A549 (cell line): ENCODE measurements around the gene TDRD9. TPM values are rescaled to one million over a fixed set of nuclear protein-coding genes. Genes with fewer than 3 reads are reported as not detected.
A peak's percentile ranks its signal among the peaks of the same experiment; 100 is the strongest.

Experiments
- ATAC-seq, 2 experiments: fragments of 200-7000 bp in 1 of 2; fragments of >200 bp in 1 of 2; cut with Nextera tagmentation in 1 of 2; cut with Tn5 transposase in 1 of 2; 3 replicates each; pipeline versions ENCODE4 v1.8.0 to v1.9.1; 2018 to 2020; ENCODE audit warnings: mild to moderate bottlenecking in 1 of 2, moderate library complexity in 1 of 2
- CTCF ChIA-PET: fragments of 300-600 bp; sonication (Branson Sonifier 250); formaldehyde crosslinking; extraction: SDS; loops from one replicate; lab custom pipeline; 2021; ENCODE audit warnings: antibody characterized with exemption, inconsistent platforms; lab: Yijun Ruan, JAX
- POLR2A ChIA-PET: fragments of 350-600 bp; formaldehyde crosslinking; extraction: SDS; loops from one replicate; lab custom pipeline; 2021; ENCODE audit warnings: antibody characterized with exemption, inconsistent platforms; lab: Yijun Ruan, JAX
- DNase-seq, 2 experiments: peaks; one replicate each; pipeline versions ENCODE4 v3.0.0 to v3.0.0-alpha.2; 2011 to 2016; ENCODE audit warnings: low read depth in 1 of 2, low spot score in 1 of 2
- FAIRE-seq: peaks from 2 replicates; lab custom pipeline; 2011; peaks lifted over from hg19 to GRCh38; lab: Jason Lieb, UNC
- H3K27ac ChIP-seq, 2 experiments: fragments of >200 bp; sonication (Bioruptor Twin); formaldehyde crosslinking; 3 replicates each; pipeline ENCODE4 v1.5.1; 2016 to 2017
- H3K4me1 ChIP-seq: fragments of >200 bp; sonication (Bioruptor Twin); formaldehyde crosslinking; 3 replicates; pipeline ENCODE4 v1.6.1; 2016
- H3K4me2 ChIP-seq: fragments of >200 bp; sonication (Bioruptor Twin); formaldehyde crosslinking; 3 replicates; pipeline ENCODE4 v1.6.1; 2016
- H3K4me3 ChIP-seq: fragments of >200 bp; sonication (Bioruptor Twin); formaldehyde crosslinking; 3 replicates; pipeline ENCODE4 v1.5.1; 2016
- H3K9me3 ChIP-seq: fragments of >200 bp; sonication (Bioruptor Twin); formaldehyde crosslinking; 3 replicates; pipeline ENCODE4 v1.6.1; 2016
- BHLHE40 ChIP-seq: IDR thresholded peaks from 2 replicates; pipeline ENCODE4 v1.6.1; 2012; ENCODE audit warnings: low read depth, low read length, inconsistent platforms
- CBX8 ChIP-seq: fragments of 200-600 bp; sonication (generic); IDR thresholded peaks from 2 replicates; pipeline ENCODE4 v1.6.1; 2016
- CHD2 ChIP-seq: fragments of 150-350 bp; IDR thresholded peaks from 2 replicates; pipeline ENCODE4 v1.6.1; 2014; ENCODE audit warnings: low read length; ENCODE audit not compliant: partially characterized antibody
- CTCF ChIP-seq: fragments of >200 bp; sonication (Bioruptor Twin); formaldehyde crosslinking; IDR thresholded peaks from 3 replicates; pipeline ENCODE4 v1.5.1; 2016
- HDAC2 ChIP-seq: fragments of 200-600 bp; sonication (generic); IDR thresholded peaks from 2 replicates; pipeline ENCODE4 v1.6.1; 2016
- HMGXB4 ChIP-seq: fragments of 250-450 bp; sonication (Bioruptor Pico); IDR thresholded peaks from 2 replicates; pipeline ENCODE4 v1.5.0; 2021; ENCODE audit warnings: mild to moderate bottlenecking, moderate library complexity, borderline replicate concordance
- HOXA7 ChIP-seq: fragments of 250-450 bp; sonication (Bioruptor Pico); IDR thresholded peaks from 2 replicates; pipeline ENCODE4 v1.5.0; 2020; ENCODE audit warnings: mild to moderate bottlenecking, moderate library complexity
- HOXB13 ChIP-seq: fragments of 250-450 bp; sonication (Bioruptor Pico); IDR thresholded peaks from 2 replicates; pipeline ENCODE4 v1.5.0; 2020; ENCODE audit warnings: low read depth, mild to moderate bottlenecking, moderate library complexity
- JUNB ChIP-seq: fragments of >200 bp; sonication (Bioruptor Twin); formaldehyde crosslinking; IDR thresholded peaks from 2 replicates; pipeline ENCODE4 v1.6.1; 2016
- KDM5A ChIP-seq: fragments of 200-600 bp; sonication (generic); IDR thresholded peaks from 2 replicates; pipeline ENCODE4 v1.6.1; 2016; ENCODE audit warnings: antibody characterized with exemption, mild to moderate bottlenecking
- MAZ ChIP-seq: fragments of 150-350 bp; IDR thresholded peaks from 2 replicates; pipeline ENCODE4 v1.6.1; 2014; ENCODE audit warnings: antibody characterized with exemption, low read depth, low read length, borderline replicate concordance
- NR3C1 ChIP-seq: fragments of >200 bp; sonication (Bioruptor Twin); formaldehyde crosslinking; IDR thresholded peaks from 3 replicates; pipeline ENCODE4 v1.6.1; 2017
- PHF8 ChIP-seq: fragments of 200-600 bp; sonication (generic); IDR thresholded peaks from 2 replicates; pipeline ENCODE4 v1.6.1; 2016; ENCODE audit warnings: low read depth, mild to moderate bottlenecking, antibody characterized with exemption, moderate library complexity, borderline replicate concordance
- RNF2 ChIP-seq: fragments of 200-600 bp; sonication (generic); IDR thresholded peaks from 2 replicates; pipeline ENCODE4 v1.6.1; 2016; ENCODE audit warnings: low read depth, mild to moderate bottlenecking, antibody characterized with exemption, moderate library complexity, borderline replicate concordance
- SMC3 ChIP-seq: fragments of >200 bp; sonication (Bioruptor Twin); formaldehyde crosslinking; IDR thresholded peaks from 3 replicates; pipeline ENCODE4 v1.6.1; 2018; ENCODE audit warnings: inconsistent platforms
- SREBF2 ChIP-seq: fragments of 450-650 bp; IDR thresholded peaks from 2 replicates; pipeline ENCODE4 v1.6.1; 2014; ENCODE audit warnings: mild to moderate bottlenecking, moderate library complexity
- TFCP2L1 ChIP-seq: fragments of 250-450 bp; sonication (Bioruptor Pico); IDR thresholded peaks from 2 replicates; pipeline ENCODE4 v1.5.0; 2021; ENCODE audit warnings: mild to moderate bottlenecking
- WGBS: methylation state at CpG from one replicate; pipeline ENCODE4 v1.1.6; 2017; ENCODE audit errors: missing lambda C conversion rate; 5-methylcytosine and 5-hydroxymethylcytosine counted together
- polyA plus RNA-seq, 4 experiments: library from polyadenylated mRNA; depleted of rRNA in 3 of 4; stranded (reverse); fragments of >200 nt; fragmentation: RNase III in 1 of 4; extraction: RNeasy Plus Mini Kit Qiagen cat#74134 plus additional on column Dnase treatment in 1 of 4; gene quantifications; 2 replicates in 3 of 4; 3 replicates in 1 of 4; pipeline ENCODE4 v1.2.3, GENCODE V29; 2011 to 2017
- TF ChIP-seq, protein P1 (sequence below): fragments of 150-350 bp; IDR thresholded peaks from 2 replicates; pipeline ENCODE4 v1.6.1; 2014; ENCODE audit warnings: low read depth, mild to moderate bottlenecking, low read length
- TF ChIP-seq, protein P2 (sequence below): fragments of 450-650 bp; IDR thresholded peaks from 2 replicates; pipeline ENCODE4 v1.6.1; 2014; ENCODE audit warnings: antibody characterized with exemption
- TF ChIP-seq, protein P3 (sequence below): IDR thresholded peaks from 2 replicates; pipeline ENCODE4 v1.6.1; 2012

TDRD9 gene
- polyA plus RNA-seq, 2 of the 4 experiments (the other 2 are of a cell fraction), result 0.04 TPM; not detected in 1

GRCh38 chr14:104026024-104026423 is 97.8 kb downstream of the TDRD9 start:
- TF ChIP-seq RNF2 (no peak), NR3C1 (no peak), CHD2 (no peak), HOXB13 (CRISPR knock-in tag) (no peak), MAZ (no peak), JUNB (no peak), HMGXB4 (CRISPR knock-in tag) (no peak)
- TF ChIP-seq, protein P1, sequence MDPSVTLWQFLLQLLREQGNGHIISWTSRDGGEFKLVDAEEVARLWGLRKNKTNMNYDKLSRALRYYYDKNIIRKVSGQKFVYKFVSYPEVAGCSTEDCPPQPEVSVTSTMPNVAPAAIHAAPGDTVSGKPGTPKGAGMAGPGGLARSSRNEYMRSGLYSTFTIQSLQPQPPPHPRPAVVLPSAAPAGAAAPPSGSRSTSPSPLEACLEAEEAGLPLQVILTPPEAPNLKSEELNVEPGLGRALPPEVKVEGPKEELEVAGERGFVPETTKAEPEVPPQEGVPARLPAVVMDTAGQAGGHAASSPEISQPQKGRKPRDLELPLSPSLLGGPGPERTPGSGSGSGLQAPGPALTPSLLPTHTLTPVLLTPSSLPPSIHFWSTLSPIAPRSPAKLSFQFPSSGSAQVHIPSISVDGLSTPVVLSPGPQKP, result no peak
- FAIRE-seq (no peak), DNase-seq (no peak), ATAC-seq (peak; percentile 56 to 62; a peak in 1 of 6 replicates)
- ChIA-PET CTCF (interaction anchor here (0.9 to 2.5 kb wide), 3 partner anchors 12 to 52 kb away, joined by 3 to 5 read pairs (median 3); no protein-coding TSS in a partner anchor), POLR2A (no interaction called here)
- WGBS, result 14% methylated on average over 1 of the region's 1 CpG
- Histone ChIP-seq H3K9me3 (no peaks in the 10 kb centered on the region), H3K4me1 (no peaks in the 10 kb centered on the region), H3K27ac (no peak overlapping the region), H3K4me2 (no peak overlapping the region), H3K4me3 (no peak overlapping the region)

DNA sequence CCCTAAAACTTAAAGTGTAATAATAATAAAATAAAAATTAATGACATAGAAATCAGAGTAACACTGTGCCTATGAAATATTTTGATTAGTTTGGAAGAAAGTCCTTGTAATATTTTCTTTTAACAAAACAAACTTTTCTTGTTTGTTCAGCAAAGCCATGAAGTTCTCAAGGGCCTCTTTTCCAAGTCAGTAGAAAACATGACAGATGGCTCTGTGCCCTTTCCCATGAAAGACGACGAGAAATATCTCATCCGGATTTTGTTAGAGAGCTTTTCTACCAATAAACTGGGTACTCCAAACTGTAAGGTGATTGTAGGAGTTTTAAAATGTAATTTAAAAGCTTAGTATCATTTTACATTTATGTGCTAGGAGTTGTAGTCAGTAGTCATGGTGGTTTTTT is 102.7 kb downstream of the TDRD9 start:
- H3K4me2 ChIP-seq, result no peak overlapping the region
- no peak overlapping the region for H3K27ac ChIP-seq
- ChIA-PET POLR2A (no interaction called here), CTCF (interaction anchor here (1.3 kb wide), 1 partner anchor 12 kb away, joined by 4 read pairs; no protein-coding TSS in a partner anchor)
- 26% methylated on average over 3 of the region's 3 CpGs for WGBS
- H3K9me3 ChIP-seq, result no peaks in the 10 kb centered on the region
- DNase-seq (no peak), ATAC-seq (no peak), FAIRE-seq (no peak)
- no peaks in the 10 kb centered on the region for H3K4me1 ChIP-seq
- H3K4me3 ChIP-seq, result no peak overlapping the region
- TF ChIP-seq RNF2, result no peak
- no peak for TF ChIP-seq CBX8
- no peak for TF ChIP-seq SMC3
- no peak for TF ChIP-seq TFCP2L1 (CRISPR knock-in tag)
- TF ChIP-seq HDAC2, result no peak
- no peak for TF ChIP-seq NR3C1
- no peak for TF ChIP-seq HOXA7 (CRISPR knock-in tag)
- TF ChIP-seq KDM5A, result no peak
- TF ChIP-seq, protein P2, sequence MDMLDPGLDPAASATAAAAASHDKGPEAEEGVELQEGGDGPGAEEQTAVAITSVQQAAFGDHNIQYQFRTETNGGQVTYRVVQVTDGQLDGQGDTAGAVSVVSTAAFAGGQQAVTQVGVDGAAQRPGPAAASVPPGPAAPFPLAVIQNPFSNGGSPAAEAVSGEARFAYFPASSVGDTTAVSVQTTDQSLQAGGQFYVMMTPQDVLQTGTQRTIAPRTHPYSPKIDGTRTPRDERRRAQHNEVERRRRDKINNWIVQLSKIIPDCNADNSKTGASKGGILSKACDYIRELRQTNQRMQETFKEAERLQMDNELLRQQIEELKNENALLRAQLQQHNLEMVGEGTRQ, result no peak
- TF ChIP-seq, protein P3, sequence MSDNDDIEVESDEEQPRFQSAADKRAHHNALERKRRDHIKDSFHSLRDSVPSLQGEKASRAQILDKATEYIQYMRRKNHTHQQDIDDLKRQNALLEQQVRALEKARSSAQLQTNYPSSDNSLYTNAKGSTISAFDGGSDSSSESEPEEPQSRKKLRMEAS, result no peak
- TF ChIP-seq BHLHE40, result no peak
- no peak for TF ChIP-seq CTCF
- no peak for TF ChIP-seq SREBF2
- no peak for TF ChIP-seq PHF8
- TF ChIP-seq, all 56 proteins: peak for 0
